Natural killer cell (primary cell): ENCODE data around the gene PDE4D. TPM values are rescaled to one million over a fixed set of nuclear protein-coding genes. Genes with fewer than 3 reads are reported as not detected.

Experiments used
- ATAC-seq, 3 donors: fragments of 150-1000 bp in 2 of 3; fragments of 200-7000 bp in 1 of 3; cut with Tn5 transposase; 1 replicate in 1 of 3; 2 replicates in 2 of 3; pipeline ENCODE4 v1.10.0; 2021; ENCODE audit warnings: mild to moderate bottlenecking in 2 of 3, moderate library complexity in 2 of 3
- DNase-seq, 2 donors: peaks; one replicate each; pipeline versions ENCODE4 v3.0.0 to v3.0.0-alpha.2; 2013 to 2021; ENCODE audit warnings: mixed read lengths in 1 of 2
- H3K27ac ChIP-seq: one replicate; pipeline ENCODE4 v1.5.1; 2013; ENCODE audit warnings: mild to moderate bottlenecking, low read length
- H3K27me3 ChIP-seq: one replicate; pipeline ENCODE4 v1.6.1; 2013; ENCODE audit warnings: low read length; ENCODE audit not compliant: control insufficient read depth, insufficient read depth
- H3K36me3 ChIP-seq: one replicate; pipeline ENCODE4 v1.6.1; 2013; ENCODE audit warnings: low read length; ENCODE audit not compliant: control insufficient read depth, insufficient read depth
- H3K4me1 ChIP-seq: one replicate; pipeline ENCODE4 v1.6.1; 2013; ENCODE audit warnings: low read length; ENCODE audit not compliant: control insufficient read depth, insufficient read depth
- H3K4me3 ChIP-seq: one replicate; pipeline ENCODE4 v1.5.1; 2013; ENCODE audit warnings: low read length
- H3K9me3 ChIP-seq: one replicate; pipeline ENCODE4 v1.6.1; 2013; ENCODE audit warnings: low read length; ENCODE audit not compliant: control insufficient read depth, insufficient read depth
- H3K27ac Mint-ChIP-seq, 2 donors: one replicate each; pipeline ENCODE4 v1.8.0; 2022; ENCODE audit warnings: mild to moderate bottlenecking in 2 of 2, mixed read lengths in 2 of 2, moderate library complexity in 1 of 2
- H3K27me3 Mint-ChIP-seq, 2 donors: one replicate each; pipeline ENCODE4 v1.8.0; 2022; ENCODE audit warnings: low read depth in 2 of 2, mixed read lengths in 2 of 2
- H3K36me3 Mint-ChIP-seq: one replicate; pipeline ENCODE4 v1.8.0; 2022; ENCODE audit warnings: mixed read lengths
- H3K4me1 Mint-ChIP-seq, 2 donors: one replicate each; pipeline ENCODE4 v1.8.0; 2022; ENCODE audit warnings: mixed read lengths in 2 of 2
- H3K4me3 Mint-ChIP-seq: one replicate; pipeline ENCODE4 v1.8.0; 2022; ENCODE audit warnings: mild to moderate bottlenecking, moderate library complexity, mixed read lengths
- H3K9me3 Mint-ChIP-seq, 2 donors: one replicate each; pipeline ENCODE4 v1.8.0; 2022; ENCODE audit warnings: mixed read lengths in 2 of 2
- WGBS: methylation state at CpG from one replicate; pipeline ENCODE4 v1.1.7; 2013; ENCODE audit warnings: missing lambda C conversion rate; ENCODE audit not compliant: insufficient coverage; 5-methylcytosine and 5-hydroxymethylcytosine counted together
- intact Hi-C: fragments of 100-400 bp; cut with micrococcal nuclease; formaldehyde crosslinking; loops from one replicate; pipeline ENCODE4 v1.14.2; 2022
- total RNA-seq, 4 donors: library from RNA; stranded (reverse); fragments of 120-200 nt in 1 of 4; gene quantifications; one replicate each; pipeline versions ENCODE4 v1.2.3 to v1.2.4, GENCODE V29; 2013 to 2022
- TF ChIP-seq, protein P1 (sequence below): fragments of 200-600 bp; IDR thresholded peaks from one replicate; pipeline ENCODE4 v1.8.0; 2022; ENCODE audit warnings: antibody characterized with exemption

PDE4D gene
- total RNA-seq, 3 donors from 2014 or later (not counting 1 experiment from before 2014, with no cell fraction given): 109 to 170 (median 116) TPM

DNA sequence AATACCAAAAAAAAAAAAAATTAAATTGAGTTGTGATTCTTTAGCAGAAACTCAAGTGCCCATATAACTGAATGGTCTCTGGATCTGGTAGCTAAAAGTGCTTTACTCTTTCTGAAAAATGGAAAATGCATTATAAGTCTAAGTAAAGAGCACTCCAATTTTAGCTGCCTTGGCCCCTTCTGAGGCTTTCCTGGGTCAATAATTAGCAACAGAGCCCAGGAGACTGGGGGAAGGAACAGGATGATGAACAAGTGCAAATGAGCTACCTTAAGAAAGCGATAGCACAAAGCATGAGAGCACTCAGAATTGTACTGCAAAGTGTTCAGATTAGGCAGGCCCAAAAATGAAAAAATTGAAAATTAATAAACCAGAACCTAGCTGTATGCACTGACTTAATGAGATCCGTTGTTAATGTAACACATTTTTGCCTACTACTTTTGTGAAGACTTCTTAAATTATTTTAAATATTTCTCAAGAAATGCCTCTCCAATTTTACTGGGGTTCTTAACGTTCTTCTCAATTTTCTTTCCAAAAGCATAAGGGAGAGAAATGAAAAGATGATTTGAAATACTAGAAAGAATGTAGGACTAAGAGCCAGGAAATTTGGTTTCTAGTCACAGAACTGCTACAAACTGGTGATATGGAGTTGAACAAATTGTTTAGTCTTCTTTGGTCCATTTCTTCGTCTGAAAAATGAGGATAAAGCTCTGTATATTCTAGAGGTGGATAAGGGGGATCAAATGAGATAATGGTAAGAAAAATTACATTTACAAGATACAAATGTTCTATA lies 566.1 kb downstream of the PDE4D start:
- Mint-ChIP-seq H3K27ac (no peak overlapping the region), H3K36me3 (no peaks in the 10 kb centered on the region), H3K4me1 (peaks cover 0 to 4% of the 10 kb centered on the region in 2 donors), H3K4me3 (no peak overlapping the region), H3K9me3 (no peaks in the 10 kb centered on the region), H3K27me3 (no peaks in the 10 kb centered on the region)
- no peak overlapping the region for H3K27ac ChIP-seq
- no peak for ATAC-seq
- TF ChIP-seq, protein P1, sequence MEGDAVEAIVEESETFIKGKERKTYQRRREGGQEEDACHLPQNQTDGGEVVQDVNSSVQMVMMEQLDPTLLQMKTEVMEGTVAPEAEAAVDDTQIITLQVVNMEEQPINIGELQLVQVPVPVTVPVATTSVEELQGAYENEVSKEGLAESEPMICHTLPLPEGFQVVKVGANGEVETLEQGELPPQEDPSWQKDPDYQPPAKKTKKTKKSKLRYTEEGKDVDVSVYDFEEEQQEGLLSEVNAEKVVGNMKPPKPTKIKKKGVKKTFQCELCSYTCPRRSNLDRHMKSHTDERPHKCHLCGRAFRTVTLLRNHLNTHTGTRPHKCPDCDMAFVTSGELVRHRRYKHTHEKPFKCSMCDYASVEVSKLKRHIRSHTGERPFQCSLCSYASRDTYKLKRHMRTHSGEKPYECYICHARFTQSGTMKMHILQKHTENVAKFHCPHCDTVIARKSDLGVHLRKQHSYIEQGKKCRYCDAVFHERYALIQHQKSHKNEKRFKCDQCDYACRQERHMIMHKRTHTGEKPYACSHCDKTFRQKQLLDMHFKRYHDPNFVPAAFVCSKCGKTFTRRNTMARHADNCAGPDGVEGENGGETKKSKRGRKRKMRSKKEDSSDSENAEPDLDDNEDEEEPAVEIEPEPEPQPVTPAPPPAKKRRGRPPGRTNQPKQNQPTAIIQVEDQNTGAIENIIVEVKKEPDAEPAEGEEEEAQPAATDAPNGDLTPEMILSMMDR: no peak
- H3K4me1 ChIP-seq: no peaks in the 10 kb centered on the region
- H3K9me3 ChIP-seq: no peaks in the 10 kb centered on the region
- no peaks in the 10 kb centered on the region for H3K36me3 ChIP-seq
- intact Hi-C loops: no loop called here
- no peaks in the 10 kb centered on the region for H3K27me3 ChIP-seq
- DNase-seq: no peak
- H3K4me3 ChIP-seq: no peak overlapping the region
- WGBS: 100% methylated on average over 2 of the region's 4 CpGs

DNA sequence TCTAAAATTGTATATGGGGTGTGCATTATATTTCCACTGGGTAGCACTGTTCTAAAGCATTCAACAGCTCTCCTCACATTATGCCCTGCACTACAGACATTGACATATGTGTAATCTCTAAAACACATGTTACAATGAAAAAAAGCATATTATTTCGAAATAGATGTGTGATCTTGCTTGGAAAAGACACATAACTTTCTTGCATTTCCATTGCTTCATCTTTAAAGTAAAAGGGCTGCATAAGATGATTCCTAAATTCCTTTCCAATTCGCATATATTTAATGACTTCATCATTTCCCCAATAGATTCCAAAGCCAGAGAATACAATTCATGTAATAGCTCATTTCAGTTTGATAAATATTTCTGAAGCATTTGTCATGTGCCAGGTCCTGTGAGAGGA lies 566.9 kb downstream of the PDE4D start:
- DNase-seq: no peak
- no peaks in the 10 kb centered on the region for H3K36me3 Mint-ChIP-seq
- peaks cover 0 to 5% of the 10 kb centered on the region in 2 donors for H3K4me1 Mint-ChIP-seq
- no peaks in the 10 kb centered on the region for H3K9me3 ChIP-seq
- no CpG with 5 or more reads among the region's 2 CpGs for WGBS
- H3K9me3 Mint-ChIP-seq: no peaks in the 10 kb centered on the region
- ATAC-seq: peak in 1 of 3 donors; percentile 44
- intact Hi-C loops: no loop called here
- H3K36me3 ChIP-seq: no peaks in the 10 kb centered on the region
- no peaks in the 10 kb centered on the region for H3K27me3 ChIP-seq
- H3K27ac Mint-ChIP-seq: no peak overlapping the region
- no peaks in the 10 kb centered on the region for H3K27me3 Mint-ChIP-seq
- H3K4me1 ChIP-seq: no peaks in the 10 kb centered on the region
- H3K4me3 ChIP-seq: no peak overlapping the region
- H3K4me3 Mint-ChIP-seq: no peak overlapping the region
- H3K27ac ChIP-seq: no peak overlapping the region
- TF ChIP-seq, protein P1: no peak

- 80% methylated on average over 2 of the region's 2 CpGs for WGBS
- Mint-ChIP-seq H3K27me3 (no peaks in the 10 kb centered on the region), H3K9me3 (no peaks in the 10 kb centered on the region), H3K36me3 (no peaks in the 10 kb centered on the region), H3K4me3 (no peak overlapping the region), H3K4me1 (peaks cover 0 to 11% of the 10 kb centered on the region in 2 donors), H3K27ac (no peak overlapping the region)
- no peaks in the 10 kb centered on the region for H3K36me3 ChIP-seq
- no peaks in the 10 kb centered on the region for H3K9me3 ChIP-seq
- intact Hi-C loops: no loop called here
- TF ChIP-seq, protein P1: no peak
- ATAC-seq (no peak), DNase-seq (no peak)
- no peaks in the 10 kb centered on the region for H3K27me3 ChIP-seq
- H3K4me3 ChIP-seq: no peak overlapping the region
- no peaks in the 10 kb centered on the region for H3K4me1 ChIP-seq
- no peak overlapping the region for H3K27ac ChIP-seq
Observed at GRCh38 chr5:59325070-59325469, 568.5 kb downstream of the PDE4D start.

DNA sequence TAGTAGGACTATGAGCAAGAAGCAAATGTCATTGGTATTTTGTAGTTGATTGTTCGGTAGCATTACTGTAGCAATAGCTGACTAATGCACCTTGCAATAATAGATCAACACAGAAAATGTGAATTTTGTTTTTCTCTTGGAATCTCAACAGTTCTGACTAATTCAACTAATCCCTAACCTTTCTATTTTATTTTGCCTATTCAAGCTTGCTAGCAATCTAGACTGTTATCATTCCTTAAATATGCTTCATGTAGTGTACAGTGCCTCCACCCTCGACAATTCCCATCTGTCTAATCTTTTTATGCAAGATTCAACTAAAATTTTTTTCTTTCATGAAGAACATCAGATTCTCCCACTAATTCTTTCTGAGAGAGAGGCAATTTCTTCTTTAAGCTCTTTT lies 570.6 kb downstream of the PDE4D start:
- Histone ChIP-seq H3K4me3 (no peak overlapping the region), H3K9me3 (no peaks in the 10 kb centered on the region), H3K27ac (no peak overlapping the region), H3K36me3 (no peaks in the 10 kb centered on the region), H3K4me1 (no peaks in the 10 kb centered on the region), H3K27me3 (no peaks in the 10 kb centered on the region)
- H3K4me1 Mint-ChIP-seq: peaks cover 0 to 11% of the 10 kb centered on the region in 2 donors
- H3K27ac Mint-ChIP-seq: no peak overlapping the region
- WGBS: 92% methylated on average over 2 of the region's 2 CpGs
- no peak for ATAC-seq
- no peak for DNase-seq
- H3K36me3 Mint-ChIP-seq: no peaks in the 10 kb centered on the region
- no peaks in the 10 kb centered on the region for H3K27me3 Mint-ChIP-seq
- TF ChIP-seq, protein P1: no peak
- H3K4me3 Mint-ChIP-seq: no peak overlapping the region
- intact Hi-C loops: no loop called here
- H3K9me3 Mint-ChIP-seq: no peaks in the 10 kb centered on the region
